GM19467 (cell line): ENCODE results near the gene FAXC.

Experiments used
- ATAC-seq: cut with Tn5 transposase; IDR thresholded peaks from one replicate; pipeline ENCODE4 v1.9.1; 2021; ENCODE audit warnings: mild to moderate bottlenecking, moderate library complexity; ENCODE audit not compliant: unreplicated experiment

The FAXC gene

DNA sequence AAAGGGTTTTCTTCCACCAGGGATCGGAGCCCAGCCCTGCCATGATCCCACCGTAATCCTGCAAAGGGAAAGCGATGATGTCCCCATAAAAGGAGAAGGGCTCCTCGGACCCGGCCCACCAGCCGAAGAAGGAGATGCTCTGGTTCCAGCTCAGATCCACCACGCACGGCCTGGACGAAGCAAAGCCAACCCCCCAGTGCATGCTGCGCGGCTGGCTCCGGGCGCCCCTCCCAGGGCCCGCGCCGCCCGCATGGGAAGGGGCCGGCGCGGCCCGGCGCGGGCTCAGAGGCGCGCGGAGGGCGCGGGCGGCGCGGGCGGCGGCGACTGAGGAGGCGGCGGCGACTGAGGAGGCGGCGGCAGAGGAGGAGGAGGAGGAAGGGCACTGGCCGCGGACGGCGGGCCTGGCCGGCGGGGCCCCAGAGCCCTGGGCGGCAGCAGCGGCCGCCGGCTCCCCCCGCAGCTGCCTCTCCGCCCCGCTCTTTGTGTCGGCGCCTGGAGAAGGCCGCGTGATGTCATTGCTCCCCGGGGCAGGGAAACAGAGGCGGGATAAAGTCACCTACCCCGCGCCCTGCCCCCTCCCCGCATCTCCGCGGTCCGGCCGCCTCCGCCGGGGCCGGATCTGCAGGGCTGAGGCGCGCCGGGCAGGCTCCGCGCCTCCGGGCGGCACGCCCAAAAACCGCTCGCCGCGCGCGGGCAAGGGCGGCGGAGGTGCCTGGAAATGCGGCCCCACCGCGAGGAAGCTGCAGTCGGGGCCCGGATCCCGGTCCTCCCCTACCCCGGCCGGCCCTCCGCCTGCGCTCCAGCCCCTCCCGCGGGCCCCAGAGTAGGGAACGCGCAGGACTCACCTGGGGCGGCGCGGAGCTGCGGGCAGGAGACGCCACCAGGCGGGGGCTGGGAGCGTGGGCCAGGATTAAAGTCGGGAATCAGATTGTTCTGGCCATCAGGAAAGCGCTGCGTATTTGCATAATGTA lies at the start of gene FAXC:
TSS of gene FAXC (minus strand) at position 504 of the 971 bp plus-strand sequence. CDS start at position 202, 302 bp downstream.
- peak; percentile 49 for ATAC-seq

GRCh38 chr6:99397287-99397686 lies 47.8 kb upstream of the FAXC start:
- no peak for ATAC-seq

- peak; percentile 71 for ATAC-seq
Observed at GRCh38 chr6:99393698-99394531, 44.4 kb upstream of the FAXC start, which contains the start of gene COQ3. TSS of gene COQ3 (minus strand) at chr6:99394195. CDS start at chr6:99394179, 16 bp downstream.

DNA sequence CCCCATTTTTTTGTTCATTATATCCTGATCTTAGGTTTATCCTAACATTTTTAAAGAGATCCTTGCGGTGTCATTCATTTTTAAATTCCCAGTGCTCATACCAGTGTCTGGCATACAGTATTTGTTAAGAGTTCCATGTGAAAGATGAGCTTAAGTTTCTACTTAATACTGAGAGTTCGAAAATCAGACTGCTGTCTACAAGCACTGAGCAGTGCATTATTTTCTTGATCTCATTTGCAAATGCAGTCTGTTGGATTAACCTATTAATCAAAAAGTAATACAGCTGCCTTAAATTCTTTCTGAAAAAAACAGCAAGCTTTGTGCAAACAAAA lies 43.9 kb upstream of the FAXC start:
- peak; percentile 13 for ATAC-seq

DNA sequence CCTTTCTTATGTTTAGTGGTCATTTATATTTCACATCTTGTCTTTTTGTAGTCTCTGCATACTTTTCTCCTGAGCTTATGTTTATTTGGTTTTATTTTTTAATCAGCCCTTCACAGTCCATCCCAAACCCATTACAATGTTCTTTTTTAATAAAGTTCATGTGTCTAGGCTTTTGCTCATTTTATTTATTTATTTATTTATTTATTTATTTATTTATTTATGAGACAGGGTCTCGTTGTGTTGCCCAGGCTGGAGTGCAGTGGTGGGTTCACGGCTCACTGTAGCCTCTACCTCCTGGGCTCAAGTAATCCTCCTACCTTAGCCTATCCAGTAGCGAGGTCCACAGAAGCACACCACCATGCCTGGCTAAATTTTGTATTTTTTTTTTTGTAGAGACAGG lies 41.4 kb upstream of the FAXC start:
- no peak for ATAC-seq

DNA sequence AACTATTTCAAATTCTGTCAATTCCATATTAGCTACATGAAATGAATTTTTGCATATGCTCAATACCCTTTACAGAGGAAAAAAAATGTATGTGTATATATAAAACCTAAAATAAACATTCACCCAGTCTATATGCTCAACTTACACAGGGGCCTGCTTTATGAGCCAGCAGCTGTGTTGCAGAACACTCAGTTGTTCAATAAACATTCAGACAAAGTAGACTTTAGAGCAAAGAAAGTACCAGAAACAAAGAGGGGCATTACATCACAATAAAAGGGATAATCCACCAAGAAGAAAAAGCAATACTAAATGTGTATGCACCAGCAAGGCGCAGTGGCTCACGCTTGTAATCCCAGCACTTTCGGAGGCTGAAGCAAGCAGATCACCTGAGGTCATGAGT lies 35.0 kb upstream of the FAXC start:
- ATAC-seq: no peak

- ATAC-seq: no peak
Observed at GRCh38 chr6:99378636-99379035, 29.2 kb upstream of the FAXC start.

- ATAC-seq: no peak
Observed at GRCh38 chr6:99369533-99369932, 20.1 kb upstream of the FAXC start.

DNA sequence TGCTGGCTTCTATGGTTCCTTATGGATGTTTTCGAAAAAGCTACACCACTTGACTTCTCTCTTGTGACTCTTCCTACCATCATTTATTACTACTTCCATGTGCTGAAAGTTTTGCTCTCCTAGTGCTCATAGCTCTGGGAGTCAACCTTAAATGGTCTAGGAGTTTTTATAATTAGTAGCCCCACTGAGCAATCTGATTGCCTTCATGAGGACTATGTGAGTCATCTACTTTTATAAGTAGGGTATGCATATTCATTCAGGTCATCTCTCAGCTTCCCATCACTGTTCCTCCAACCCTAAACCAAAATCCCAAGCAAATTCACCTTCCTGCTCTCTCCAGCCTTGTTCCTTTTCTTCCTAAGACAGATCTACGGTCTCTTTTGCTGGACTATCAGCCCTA lies 17.4 kb upstream of the FAXC start:
- ATAC-seq: no peak

- ATAC-seq: peak; percentile 87
Observed at GRCh38 chr6:99364026-99364425, 14.6 kb upstream of the FAXC start.

- ATAC-seq: no peak
Observed at GRCh38 chr6:99362678-99363268, 13.3 kb upstream of the FAXC start.

- no peak for ATAC-seq
Observed at GRCh38 chr6:99359800-99360199, 10.3 kb upstream of the FAXC start.

DNA sequence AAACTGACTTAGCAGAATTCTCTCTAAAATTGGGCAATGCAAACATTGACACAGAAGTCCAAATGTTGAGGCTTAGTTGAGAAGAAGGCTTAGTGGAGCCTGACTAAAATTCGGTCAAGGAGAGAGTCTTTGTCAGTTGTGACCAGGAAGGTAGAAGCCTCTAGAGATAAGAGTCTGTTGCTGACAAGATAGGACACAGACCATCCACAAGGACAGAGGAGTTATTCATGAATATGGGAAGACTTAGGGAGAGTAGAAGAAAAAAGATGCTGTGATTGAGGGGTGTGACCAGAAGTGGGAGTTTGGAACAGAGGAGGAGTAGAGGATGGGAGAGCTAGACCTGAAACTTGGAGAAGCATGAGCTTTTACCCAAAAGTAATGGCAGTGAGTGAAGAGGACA lies 7.2 kb upstream of the FAXC start:
- ATAC-seq: no peak

GRCh38 chr6:99354983-99355382 lies 5.5 kb upstream of the FAXC start:
- no peak for ATAC-seq

GRCh38 chr6:99353126-99353525 lies 3.7 kb upstream of the FAXC start:
- ATAC-seq: no peak

DNA sequence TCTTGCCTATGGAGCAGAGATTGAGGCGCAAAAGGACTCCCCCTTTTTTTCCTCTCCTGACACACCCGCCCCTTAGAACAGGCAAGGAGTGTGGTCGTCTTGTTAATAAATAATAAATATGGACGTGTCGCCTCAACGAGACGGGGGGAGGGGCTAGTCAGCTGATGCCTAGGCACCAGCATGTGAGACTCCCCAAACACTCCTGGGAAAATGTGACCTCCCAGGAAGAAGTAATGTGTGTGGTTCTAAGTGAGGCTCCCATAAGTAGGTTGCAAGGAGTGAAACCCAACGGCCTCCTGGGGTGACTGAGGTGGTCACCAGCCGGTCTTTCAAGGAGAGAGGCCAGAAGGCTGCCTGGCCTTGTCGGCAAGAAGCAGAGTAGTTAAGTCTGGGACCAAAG lies 1.1 kb upstream of the FAXC start:
- ATAC-seq: no peak

DNA sequence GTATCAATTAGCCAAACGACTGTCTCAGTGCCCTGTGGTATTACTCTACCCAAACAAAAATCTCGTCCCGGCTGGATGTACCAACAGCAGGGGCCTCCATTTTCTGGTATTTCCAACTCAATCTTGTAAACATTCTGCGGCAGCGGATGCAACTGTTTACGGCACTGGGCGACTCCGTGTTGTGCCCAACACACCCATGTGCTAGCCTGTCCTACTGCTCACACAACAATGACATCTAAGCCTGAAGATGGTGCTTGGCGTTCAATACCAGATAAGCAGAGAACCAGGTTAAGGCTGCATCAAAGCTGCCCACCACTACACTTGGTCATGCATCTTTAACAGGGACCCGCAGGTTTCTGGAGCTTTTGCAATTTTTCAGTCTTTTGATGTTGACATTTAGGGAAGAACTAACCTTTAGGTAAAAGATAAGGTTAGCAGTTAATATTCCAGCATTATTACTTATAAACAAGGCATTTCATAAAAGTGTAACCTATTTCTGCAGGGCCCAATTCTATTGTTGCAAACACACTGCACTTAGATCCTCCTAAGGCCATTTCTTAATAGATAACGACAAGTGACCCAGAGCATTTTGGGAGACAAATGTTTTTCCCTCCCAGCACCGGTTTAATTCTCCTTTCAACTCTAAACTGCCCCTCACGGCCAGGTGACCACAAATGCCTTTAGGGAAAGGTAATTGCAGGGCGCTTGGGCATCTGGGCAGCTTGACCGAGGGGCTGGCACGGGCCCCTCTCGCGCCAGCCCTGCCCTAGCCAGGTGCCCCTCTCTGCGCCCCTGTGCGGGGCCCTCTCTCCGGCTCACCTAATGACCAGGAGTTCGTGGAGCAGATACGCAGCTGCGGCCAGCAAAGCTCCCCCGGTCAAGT lies 945 bp downstream of the FAXC start:
- no peak for ATAC-seq

GRCh38 chr6:99347804-99348203 lies 1.7 kb downstream of the FAXC start:
- ATAC-seq: no peak

- no peak for ATAC-seq
Observed at GRCh38 chr6:99346595-99346994, 2.9 kb downstream of the FAXC start.

DNA sequence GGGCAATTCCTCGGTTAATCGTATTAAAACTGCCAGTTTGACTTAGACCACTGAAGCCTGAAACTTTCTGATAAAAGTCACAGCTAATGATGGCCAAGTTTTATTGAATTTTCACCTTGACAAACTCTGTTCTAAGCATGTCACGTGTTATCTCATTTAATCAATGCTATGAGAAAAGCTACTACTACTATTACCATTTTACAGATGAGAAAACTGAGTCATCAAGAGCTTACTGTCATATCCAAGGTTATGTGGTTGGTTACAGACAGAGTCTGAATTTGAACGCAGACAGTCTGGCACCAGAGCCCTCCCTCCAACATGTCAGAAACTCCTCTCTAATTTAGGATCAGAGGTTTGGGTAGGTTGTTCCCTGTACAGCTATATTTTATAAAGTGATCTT lies 4.3 kb downstream of the FAXC start:
- ATAC-seq: no peak
